Measurements from ENCODE around the gene AFF3.

AFF3 gene

GRCh38 chr2:99899058-99899855, 243.1 kb downstream of the AFF3 start:
- Histone ChIP-seq H3K9ac (ENCODE audit: low read depth, low read length) (no peak overlapping the region), H3K9me3 (ENCODE audit: control insufficient read depth, insufficient read depth, low read length) (no peaks in the 10 kb centered on the region), H3K36me3 (ENCODE audit: control insufficient read depth, insufficient read depth, low read length) (no peaks in the 10 kb centered on the region), H3K27me3 (ENCODE audit: control insufficient read depth, insufficient read depth, low read length) (no peaks in the 10 kb centered on the region), H3K4me3 (ENCODE audit: low read depth, low read length) (no peak overlapping the region), H3K4me1 (ENCODE audit: control insufficient read depth, insufficient read depth, low read length) (no peaks in the 10 kb centered on the region)

GRCh38 chr2:99898336-99899048, 243.9 kb downstream of the AFF3 start:
- H3K9me3 ChIP-seq (ENCODE audit: control insufficient read depth, insufficient read depth, low read length): no peaks in the 10 kb centered on the region
- no peaks in the 10 kb centered on the region for H3K36me3 ChIP-seq (ENCODE audit: control insufficient read depth, insufficient read depth, low read length)
- H3K4me1 ChIP-seq (ENCODE audit: control insufficient read depth, insufficient read depth, low read length): no peaks in the 10 kb centered on the region
- H3K9ac ChIP-seq (ENCODE audit: low read depth, low read length): no peak overlapping the region
- no peak overlapping the region for H3K4me3 ChIP-seq (ENCODE audit: low read depth, low read length)
- no peaks in the 10 kb centered on the region for H3K27me3 ChIP-seq (ENCODE audit: control insufficient read depth, insufficient read depth, low read length)

DNA sequence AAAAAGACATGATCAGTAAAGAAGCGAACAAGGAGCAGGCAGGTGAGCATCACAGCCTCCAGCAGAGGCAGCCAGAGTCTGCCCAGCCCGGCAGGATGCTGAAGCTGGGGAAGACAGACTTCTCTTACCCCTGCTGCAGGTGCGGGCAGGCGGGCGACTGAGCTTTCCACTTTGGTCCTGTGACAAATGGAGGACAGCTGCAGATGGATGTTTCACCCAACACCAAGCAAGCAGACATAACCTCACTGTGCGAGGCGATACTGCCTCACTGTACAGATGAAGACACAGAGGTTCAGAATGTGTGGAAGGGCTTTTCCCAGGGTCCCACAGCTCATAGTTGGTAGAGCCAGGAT, 251.0 kb downstream of the AFF3 start:
- Histone ChIP-seq H3K9ac (ENCODE audit: low read depth, low read length) (no peak overlapping the region), H3K36me3 (ENCODE audit: control insufficient read depth, insufficient read depth, low read length) (no peaks in the 10 kb centered on the region), H3K4me3 (ENCODE audit: low read depth, low read length) (no peak overlapping the region), H3K9me3 (ENCODE audit: control insufficient read depth, insufficient read depth, low read length) (no peaks in the 10 kb centered on the region), H3K27me3 (ENCODE audit: control insufficient read depth, insufficient read depth, low read length) (no peaks in the 10 kb centered on the region), H3K4me1 (ENCODE audit: control insufficient read depth, insufficient read depth, low read length) (peaks cover 5% of the 10 kb centered on the region)

DNA sequence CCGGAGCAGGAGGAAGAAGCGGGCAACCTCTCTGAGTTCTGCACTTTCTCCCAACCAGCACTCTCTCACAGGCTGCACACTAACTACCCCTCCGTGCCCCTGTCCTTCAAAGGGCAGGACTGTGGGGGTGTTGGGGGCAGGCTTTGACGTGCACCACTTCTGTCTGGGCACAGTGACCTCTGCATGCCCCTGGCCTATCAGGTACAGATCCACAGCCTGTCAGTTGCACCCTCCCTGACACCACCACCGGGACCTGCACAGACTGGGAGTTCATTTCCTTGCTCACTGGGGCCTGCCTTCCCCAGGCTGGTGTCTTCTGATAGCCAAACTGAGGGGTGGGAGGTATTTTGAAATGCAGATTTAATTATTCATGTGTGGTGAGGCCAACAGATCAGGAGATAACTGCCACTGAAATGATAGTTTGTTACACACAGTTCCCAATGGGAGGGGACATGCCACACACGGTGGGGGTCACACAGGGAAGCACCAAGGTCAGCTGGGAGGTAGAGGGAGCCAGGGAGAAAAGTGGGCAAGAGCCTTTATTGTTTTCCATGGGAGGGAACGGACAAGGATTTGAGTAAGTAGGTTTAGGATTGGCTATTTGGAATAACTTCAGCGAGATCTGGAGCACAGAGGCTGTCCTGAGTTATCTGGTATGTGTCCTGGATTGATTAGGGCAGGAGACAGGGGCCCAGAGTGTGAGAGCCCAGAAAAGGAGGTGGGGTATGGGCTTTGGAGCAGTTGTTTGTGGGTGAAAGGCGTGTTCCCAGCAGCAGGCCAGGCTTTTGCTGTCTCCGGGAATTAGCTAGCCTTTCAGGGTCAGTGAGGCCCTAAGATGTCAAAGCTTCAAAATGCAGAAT, 251.6 kb downstream of the AFF3 start:
- H3K9ac ChIP-seq (ENCODE audit: low read depth, low read length): no peak overlapping the region
- H3K36me3 ChIP-seq (ENCODE audit: control insufficient read depth, insufficient read depth, low read length): no peaks in the 10 kb centered on the region
- H3K27me3 ChIP-seq (ENCODE audit: control insufficient read depth, insufficient read depth, low read length): no peaks in the 10 kb centered on the region
- H3K4me3 ChIP-seq (ENCODE audit: low read depth, low read length): no peak overlapping the region
- no peaks in the 10 kb centered on the region for H3K9me3 ChIP-seq (ENCODE audit: control insufficient read depth, insufficient read depth, low read length)
- peaks cover 5% of the 10 kb centered on the region for H3K4me1 ChIP-seq (ENCODE audit: control insufficient read depth, insufficient read depth, low read length)

DNA sequence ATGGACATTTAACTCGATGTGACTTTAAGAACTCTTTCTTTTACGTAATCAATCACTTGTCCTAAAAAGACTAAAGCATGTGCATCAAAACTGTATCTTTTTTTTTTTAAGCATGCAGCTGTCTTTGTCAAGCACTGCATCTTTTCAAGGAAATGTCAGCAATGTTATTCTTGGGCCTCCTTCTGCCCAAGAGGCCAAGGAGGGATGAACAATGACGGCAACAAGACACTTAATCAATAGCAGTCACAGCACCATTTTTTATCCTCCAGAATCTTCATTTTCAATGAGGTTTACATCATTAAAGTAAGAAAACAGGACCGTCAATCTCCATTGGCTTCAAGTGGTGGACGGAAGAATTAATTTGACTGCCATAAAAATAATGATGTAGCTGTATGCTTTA, 253.8 kb downstream of the AFF3 start:
- no peak overlapping the region for H3K9ac ChIP-seq (ENCODE audit: low read depth, low read length)
- no peaks in the 10 kb centered on the region for H3K27me3 ChIP-seq (ENCODE audit: control insufficient read depth, insufficient read depth, low read length)
- no peaks in the 10 kb centered on the region for H3K9me3 ChIP-seq (ENCODE audit: control insufficient read depth, insufficient read depth, low read length)

GRCh38 chr2:99886418-99886817, 256.0 kb downstream of the AFF3 start:
- Histone ChIP-seq H3K4me3 (ENCODE audit: low read depth, low read length) (no peak overlapping the region), H3K4me1 (ENCODE audit: control insufficient read depth, insufficient read depth, low read length) (peaks cover 5% of the 10 kb centered on the region), H3K27me3 (ENCODE audit: control insufficient read depth, insufficient read depth, low read length) (no peaks in the 10 kb centered on the region), H3K36me3 (ENCODE audit: control insufficient read depth, insufficient read depth, low read length) (no peaks in the 10 kb centered on the region), H3K9me3 (ENCODE audit: control insufficient read depth, insufficient read depth, low read length) (no peaks in the 10 kb centered on the region), H3K9ac (ENCODE audit: low read depth, low read length) (no peak overlapping the region)

More for the DNA sequence above, 253.8 kb downstream of the AFF3 start:
- Histone ChIP-seq H3K4me1 (ENCODE audit: control insufficient read depth, insufficient read depth, low read length) (peaks cover 5% of the 10 kb centered on the region), H3K4me3 (ENCODE audit: low read depth, low read length) (no peak overlapping the region), H3K36me3 (ENCODE audit: control insufficient read depth, insufficient read depth, low read length) (no peaks in the 10 kb centered on the region)

- no peak overlapping the region for H3K4me3 ChIP-seq (ENCODE audit: low read depth, low read length)
- no peak overlapping the region for H3K9ac ChIP-seq (ENCODE audit: low read depth, low read length)
- no peaks in the 10 kb centered on the region for H3K9me3 ChIP-seq (ENCODE audit: control insufficient read depth, insufficient read depth, low read length)
- H3K27me3 ChIP-seq (ENCODE audit: control insufficient read depth, insufficient read depth, low read length): no peaks in the 10 kb centered on the region
- H3K4me1 ChIP-seq (ENCODE audit: control insufficient read depth, insufficient read depth, low read length): no peaks in the 10 kb centered on the region
- H3K36me3 ChIP-seq (ENCODE audit: control insufficient read depth, insufficient read depth, low read length): no peaks in the 10 kb centered on the region
These were observed 259.0 kb downstream of the AFF3 start for GRCh38 chr2:99883358-99883757.

DNA sequence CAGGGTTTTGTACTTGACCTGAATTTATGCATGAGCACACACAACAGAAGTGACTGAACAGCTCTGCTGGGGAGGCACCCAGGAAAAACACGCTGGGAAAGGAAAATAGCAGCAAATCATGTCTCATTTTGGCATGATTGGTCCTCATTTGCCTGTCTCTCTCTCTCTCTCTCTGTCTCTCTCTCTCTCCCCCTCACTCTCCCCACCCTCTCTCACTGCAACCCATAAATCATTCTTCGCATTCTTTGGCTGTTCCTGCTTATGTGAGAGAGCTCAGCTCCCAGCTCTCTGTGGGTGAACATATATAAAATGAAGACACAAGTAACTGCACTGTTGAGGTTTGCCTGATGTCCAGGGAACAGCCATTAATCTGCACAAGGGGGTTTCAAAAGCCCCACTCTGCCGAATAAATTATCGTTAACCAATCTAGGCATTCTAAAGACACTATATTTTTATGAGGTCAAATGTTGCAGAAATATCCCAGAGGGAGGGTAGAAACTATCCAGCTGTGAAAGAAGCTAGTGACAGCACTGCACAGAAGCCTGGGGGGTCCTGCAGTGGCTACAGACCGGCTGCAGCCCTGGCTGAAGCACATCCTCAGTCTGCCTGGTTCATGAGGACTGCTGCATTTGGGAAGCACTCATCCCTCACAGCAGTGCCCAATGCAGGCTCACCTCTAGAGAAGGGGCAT, 260.3 kb downstream of the AFF3 start:
- H3K27me3 ChIP-seq (ENCODE audit: control insufficient read depth, insufficient read depth, low read length): no peaks in the 10 kb centered on the region
- H3K9ac ChIP-seq (ENCODE audit: low read depth, low read length): no peak overlapping the region
- H3K4me3 ChIP-seq (ENCODE audit: low read depth, low read length): no peak overlapping the region
- H3K9me3 ChIP-seq (ENCODE audit: control insufficient read depth, insufficient read depth, low read length): no peaks in the 10 kb centered on the region
- H3K36me3 ChIP-seq (ENCODE audit: control insufficient read depth, insufficient read depth, low read length): no peaks in the 10 kb centered on the region
- H3K4me1 ChIP-seq (ENCODE audit: control insufficient read depth, insufficient read depth, low read length): no peaks in the 10 kb centered on the region

- Histone ChIP-seq H3K4me1 (ENCODE audit: control insufficient read depth, insufficient read depth, low read length) (no peaks in the 10 kb centered on the region), H3K36me3 (ENCODE audit: control insufficient read depth, insufficient read depth, low read length) (no peaks in the 10 kb centered on the region), H3K27me3 (ENCODE audit: control insufficient read depth, insufficient read depth, low read length) (no peaks in the 10 kb centered on the region), H3K9me3 (ENCODE audit: control insufficient read depth, insufficient read depth, low read length) (no peaks in the 10 kb centered on the region), H3K4me3 (ENCODE audit: low read depth, low read length) (no peak overlapping the region), H3K9ac (ENCODE audit: low read depth, low read length) (no peak overlapping the region)
These were observed 261.5 kb downstream of the AFF3 start for GRCh38 chr2:99880964-99881294.

DNA sequence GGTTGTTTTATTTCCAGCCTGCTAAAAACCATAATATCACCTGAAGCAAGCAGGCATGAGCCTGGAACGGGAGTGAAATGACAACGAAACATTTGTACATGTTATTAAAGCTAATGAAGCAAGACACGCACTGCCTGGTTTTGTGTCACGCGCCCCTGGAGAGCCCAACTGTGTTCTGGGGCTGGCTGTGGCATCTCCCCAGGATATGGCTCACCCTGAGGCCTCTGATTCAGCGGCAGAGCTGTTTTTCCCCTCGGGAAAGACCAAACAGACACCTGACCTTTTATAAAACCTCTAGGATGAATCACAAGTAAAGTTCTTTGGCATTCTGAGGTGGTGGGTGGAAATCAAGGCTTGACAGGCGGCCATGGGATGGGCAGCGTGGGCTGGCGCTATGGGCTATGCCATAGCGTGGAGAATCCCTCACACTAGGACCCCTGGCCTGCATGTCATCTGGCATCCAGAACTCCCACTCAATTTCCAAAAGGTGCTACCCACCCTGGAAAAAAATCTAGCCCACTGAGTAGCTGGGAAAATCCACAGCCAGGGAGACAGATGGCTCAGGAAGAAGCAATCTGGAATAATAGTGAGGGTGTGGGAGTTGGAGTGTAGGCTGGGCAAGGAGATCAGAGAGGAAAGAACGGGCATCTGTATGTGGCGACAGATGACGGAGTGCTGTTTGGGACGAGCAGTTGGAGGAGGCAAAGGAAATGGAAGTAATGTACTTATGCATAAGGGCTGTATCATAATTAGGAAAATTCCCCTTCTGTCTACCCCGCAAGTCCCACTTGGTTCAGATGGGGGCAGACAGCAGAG, 262.0 kb downstream of the AFF3 start:
- Histone ChIP-seq H3K4me1 (ENCODE audit: control insufficient read depth, insufficient read depth, low read length) (no peaks in the 10 kb centered on the region), H3K36me3 (ENCODE audit: control insufficient read depth, insufficient read depth, low read length) (no peaks in the 10 kb centered on the region), H3K27me3 (ENCODE audit: control insufficient read depth, insufficient read depth, low read length) (no peaks in the 10 kb centered on the region), H3K9ac (ENCODE audit: low read depth, low read length) (no peak overlapping the region), H3K4me3 (ENCODE audit: low read depth, low read length) (no peak overlapping the region), H3K9me3 (ENCODE audit: control insufficient read depth, insufficient read depth, low read length) (no peaks in the 10 kb centered on the region)

- H3K9ac ChIP-seq (ENCODE audit: low read depth, low read length): no peak overlapping the region
- H3K36me3 ChIP-seq (ENCODE audit: control insufficient read depth, insufficient read depth, low read length): no peaks in the 10 kb centered on the region
- H3K27me3 ChIP-seq (ENCODE audit: control insufficient read depth, insufficient read depth, low read length): no peaks in the 10 kb centered on the region
- no peaks in the 10 kb centered on the region for H3K9me3 ChIP-seq (ENCODE audit: control insufficient read depth, insufficient read depth, low read length)
- no peak overlapping the region for H3K4me3 ChIP-seq (ENCODE audit: low read depth, low read length)
- H3K4me1 ChIP-seq (ENCODE audit: control insufficient read depth, insufficient read depth, low read length): no peaks in the 10 kb centered on the region
These were observed 262.9 kb downstream of the AFF3 start for GRCh38 chr2:99879481-99879880.
